Measurements from ENCODE around the gene ASTN1. TPM values are rescaled to one million over a fixed set of nuclear protein-coding genes. Genes with fewer than 3 reads are reported as not detected.

Gene ASTN1
- total and polyA plus RNA-seq, 9 of the 15 experiments (the other 6 are each of a cell fraction or from before 2014, with no cell fraction given), result 0.05 to 0.22 (median 0.18) TPM

DNA sequence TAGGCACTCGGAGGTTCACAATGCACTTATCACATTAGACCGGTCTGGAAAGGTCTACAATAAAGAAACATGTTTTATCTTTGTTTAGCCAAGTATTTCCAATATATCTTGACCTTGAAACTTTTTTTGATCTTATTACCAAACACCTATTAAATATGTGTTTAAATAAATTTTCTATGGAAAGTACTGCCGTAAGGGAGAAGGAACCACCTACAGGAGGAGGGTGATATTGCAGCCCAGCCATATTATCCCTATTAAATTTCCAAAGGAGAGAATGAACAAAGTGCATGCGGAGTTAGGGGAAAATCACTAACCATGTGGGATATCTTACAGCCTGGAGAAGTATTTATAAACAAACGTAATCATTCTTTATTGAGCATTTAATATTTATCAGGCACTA, 20.7 kb upstream of the ASTN1 start:
- FAIRE-seq (no peak), ATAC-seq (no peak)
- TF ChIP-seq FOXA1 (IDR thresholded peaks at IDR 0.05; ENCODE audit: borderline replicate concordance), result no peak
- no peak for TF ChIP-seq HDAC2 (IDR thresholded peaks at IDR 0.05)
- TF ChIP-seq RCOR1 (IDR thresholded peaks at IDR 0.05; ENCODE audit: borderline replicate concordance in 1 of 2, low read depth in 2 of 2, low read length in 2 of 2), result no peak
- TF ChIP-seq ZNF780A (CRISPR knock-in tag; IDR thresholded peaks at IDR 0.05), result no peak
- TF ChIP-seq ZNF23 (CRISPR knock-in tag; IDR thresholded peaks at IDR 0.05), result no peak
- TF ChIP-seq ARHGAP35 (IDR thresholded peaks at IDR 0.05; ENCODE audit: partially characterized antibody), result no peak
- peak; percentile 94 for TF ChIP-seq ZNF764 (CRISPR knock-in tag; IDR thresholded peaks at IDR 0.05; ENCODE audit: low read depth)
- TF ChIP-seq HEY1 (CRISPR knock-in tag; IDR thresholded peaks at IDR 0.05; ENCODE audit: borderline replicate concordance), result no peak
- TF ChIP-seq ZNF398 (CRISPR knock-in tag; IDR thresholded peaks at IDR 0.05), result no peak
- no peak for TF ChIP-seq GTF3C2 (IDR thresholded peaks at IDR 0.05; ENCODE audit: borderline replicate concordance, extremely low read depth, insufficient read length)
- TF ChIP-seq TRIM28 (IDR thresholded peaks at IDR 0.05), result no peak
- TF ChIP-seq STAG1 (CRISPR knock-in tag; IDR thresholded peaks at IDR 0.05; ENCODE audit: borderline replicate concordance), result no peak
- peak; percentile 26 to 58 (median 51); a peak in 4 of 6 replicates for TF ChIP-seq CTCF (IDR thresholded peaks at IDR 0.05 in 2 of 3, conservative IDR thresholded peaks at IDR 0.05 in 1 of 3; ENCODE audit: insufficient read depth in 2 of 3, low read depth in 1 of 3, low read length in 3 of 3)
- no peak for TF ChIP-seq XRCC4 (IDR thresholded peaks at IDR 0.05; ENCODE audit: extremely low read depth, insufficient read depth, insufficient read length)
- TF ChIP-seq ATF2 (CRISPR knock-in tag; IDR thresholded peaks at IDR 0.05), result no peak
- TF ChIP-seq PRMT5 (CRISPR knock-in tag; IDR thresholded peaks at IDR 0.05), result no peak

More for the DNA sequence above, 20.7 kb upstream of the ASTN1 start:
- H3K9ac ChIP-seq (ENCODE audit: insufficient read depth in 1 of 2, low read depth in 2 of 2, low read length in 2 of 2), result no peak overlapping the region
- H3K79me2 ChIP-seq (ENCODE audit: control insufficient read depth, insufficient read depth, low read length), result no peaks in the 10 kb centered on the region
- WGBS (ENCODE audit: insufficient coverage, low coverage, missing lambda C conversion rate), result 8% methylated on average over 5 of the region's 5 CpGs
- H3K4me1 ChIP-seq (replicated peaks in 1 of 2; ENCODE audit: control insufficient read depth in 2 of 2, insufficient read depth in 2 of 2, low read length in 2 of 2), result peaks cover 0 to 7% of the 10 kb centered on the region in 2 experiments; a peak in 2 of 5 replicates
- no peaks in the 10 kb centered on the region for H3K9me3 ChIP-seq (replicated peaks; ENCODE audit: control insufficient read depth, insufficient read depth, low read depth, low read length)
- H2AFZ ChIP-seq (ENCODE audit: low read depth, low read length), result no peak overlapping the region
- no peaks in the 10 kb centered on the region for H3K27me3 ChIP-seq (ENCODE audit: control insufficient read depth in 2 of 2, insufficient read depth in 2 of 2, low read length in 2 of 2)
- H3K9me1 ChIP-seq (ENCODE audit: control insufficient read depth, insufficient read depth, low read length), result no peaks in the 10 kb centered on the region
- BruUV-seq (replicated peaks), result no TSS peak
- H3K4me2 ChIP-seq (ENCODE audit: insufficient read depth, low read length), result no peak overlapping the region
- in situ Hi-C loops (cut with MboI), result no loop called here
- H3K4me3 ChIP-seq, result no peak overlapping the region
- H3K36me3 ChIP-seq (ENCODE audit: control insufficient read depth, insufficient read depth, low read length), result no peaks in the 10 kb centered on the region
- intact Hi-C loops (cut with micrococcal nuclease), result no loop called here
- peak; percentile 11 to 36 (median 30) for DNase-seq (ENCODE audit: extremely low read depth in 1 of 4, low spot score in 3 of 4)
- ChIA-PET POLR2A (no interaction called here), CTCF (ENCODE audit: low intra/inter-chr PET ratio) (no interaction called here)
- H4K20me1 ChIP-seq (replicated peaks; ENCODE audit: control insufficient read depth, insufficient read depth, low read length), result no peaks in the 10 kb centered on the region
- no peak overlapping the region for H3K27ac ChIP-seq (ENCODE audit: extremely low read depth, low read depth, low read length)

Measured in K562 (cell line).